Sigmoid colon (tissue), 4 donors: ENCODE results near the gene C11orf16.

Experiments
- CTCF ChIP-seq, 4 experiments: fragments of 450-650 bp in 3 of 4; fragments of 200-600 bp in 1 of 4; IDR thresholded peaks; one replicate each; pipeline ENCODE4 v1.5.1; 2016 to 2019; ENCODE audit warnings: antibody characterized with exemption in 4 of 4, mild to moderate bottlenecking in 3 of 4, moderate library complexity in 2 of 4
- POLR2AphosphoS5 ChIP-seq, 4 donors: sonication (generic); formaldehyde crosslinking; IDR thresholded peaks; one replicate each; pipeline ENCODE4 v1.6.1; 2017; ENCODE audit warnings: antibody characterized with exemption in 4 of 4

- TF ChIP-seq POLR2AphosphoS5 (IDR thresholded peaks at IDR 0.05) (no peak), CTCF (IDR thresholded peaks at IDR 0.05) (no peak)
These were observed 39.2 kb upstream of the C11orf16 start for GRCh38 chr11:8971924-8972316.
